GM19238 (cell line): ENCODE measurements around the gene ZMIZ1.

Experiments
- DNase-seq: peaks from one replicate; pipeline ENCODE4 v3.0.0; 2011; ENCODE audit warnings: low spot score; ENCODE audit not compliant: insufficient read length

ZMIZ1 gene

DNA sequence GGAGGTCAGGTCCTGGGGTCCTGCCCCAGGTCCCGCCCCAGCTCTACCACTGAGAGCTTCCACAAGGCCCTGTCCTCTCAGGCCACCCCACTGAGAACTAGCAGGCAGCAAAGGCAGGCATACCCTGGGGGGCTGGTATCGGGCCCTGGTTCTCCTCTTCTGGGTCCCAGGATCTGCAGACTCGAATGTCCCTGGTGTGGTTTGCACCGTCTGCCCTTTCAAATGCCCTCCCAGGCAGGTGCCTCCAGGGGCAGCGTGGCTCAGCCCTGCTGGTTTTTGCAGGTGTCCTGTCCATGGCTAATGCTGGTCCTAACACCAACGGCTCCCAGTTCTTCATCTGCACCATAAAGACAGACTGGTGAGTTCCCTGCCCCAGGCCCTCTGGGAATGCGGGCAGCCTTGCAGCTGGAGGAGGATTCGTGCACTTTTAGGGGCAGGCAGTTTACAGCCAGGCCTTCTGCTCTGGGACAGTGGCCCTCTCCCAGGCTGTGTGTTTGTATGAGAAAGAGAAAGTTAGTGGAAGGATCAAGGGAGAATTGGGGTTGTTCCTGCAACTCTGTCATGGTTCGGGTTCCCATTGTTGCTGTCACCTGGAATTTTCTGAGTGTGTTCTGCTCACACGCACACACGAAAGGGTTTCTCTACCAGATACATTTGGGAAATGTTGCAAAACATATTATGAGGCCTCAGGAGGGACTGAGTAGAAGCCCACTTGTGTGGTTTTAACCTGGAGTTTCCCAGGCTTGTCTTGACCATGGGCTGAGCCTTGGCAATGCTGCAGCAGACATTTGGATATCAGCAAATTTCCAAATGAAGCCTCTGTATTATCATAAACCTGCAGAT lies 283.5 kb downstream of the ZMIZ1 start:
- no peak for DNase-seq

DNA sequence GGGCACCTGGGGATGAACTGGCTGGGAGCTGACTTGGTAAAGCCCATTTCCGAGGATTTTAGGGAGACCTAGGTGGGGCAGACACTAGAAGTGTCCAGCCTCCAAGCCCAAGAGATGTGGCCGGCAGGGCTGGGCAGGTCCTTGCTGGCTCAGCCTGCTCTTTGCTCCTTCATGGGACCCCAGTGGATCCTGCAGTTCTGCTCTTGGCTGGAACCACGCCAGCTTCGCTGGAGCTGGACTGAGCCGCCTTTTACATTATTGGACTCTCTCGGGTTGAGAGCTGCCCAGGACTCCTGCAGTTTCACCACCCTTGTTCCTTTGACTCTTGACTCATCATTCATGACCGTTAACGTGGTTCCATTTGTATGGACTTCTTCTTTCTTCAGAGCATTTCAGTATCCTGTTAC lies 284.2 kb downstream of the ZMIZ1 start:
- no peak for DNase-seq

DNA sequence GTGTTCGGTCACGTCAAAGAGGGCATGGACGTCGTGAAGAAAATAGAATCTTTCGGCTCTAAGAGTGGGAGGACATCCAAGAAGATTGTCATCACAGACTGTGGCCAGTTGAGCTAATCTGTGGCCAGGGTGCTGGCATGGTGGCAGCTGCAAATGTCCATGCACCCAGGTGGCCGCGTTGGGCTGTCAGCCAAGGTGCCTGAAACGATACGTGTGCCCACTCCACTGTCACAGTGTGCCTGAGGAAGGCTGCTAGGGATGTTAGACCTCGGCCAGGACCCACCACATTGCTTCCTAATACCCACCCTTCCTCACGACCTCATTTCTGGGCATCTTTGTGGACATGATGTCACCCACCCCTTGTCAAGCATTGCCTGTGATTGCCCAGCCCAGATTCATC lies 285.0 kb downstream of the ZMIZ1 start:
- no peak for DNase-seq

DNA sequence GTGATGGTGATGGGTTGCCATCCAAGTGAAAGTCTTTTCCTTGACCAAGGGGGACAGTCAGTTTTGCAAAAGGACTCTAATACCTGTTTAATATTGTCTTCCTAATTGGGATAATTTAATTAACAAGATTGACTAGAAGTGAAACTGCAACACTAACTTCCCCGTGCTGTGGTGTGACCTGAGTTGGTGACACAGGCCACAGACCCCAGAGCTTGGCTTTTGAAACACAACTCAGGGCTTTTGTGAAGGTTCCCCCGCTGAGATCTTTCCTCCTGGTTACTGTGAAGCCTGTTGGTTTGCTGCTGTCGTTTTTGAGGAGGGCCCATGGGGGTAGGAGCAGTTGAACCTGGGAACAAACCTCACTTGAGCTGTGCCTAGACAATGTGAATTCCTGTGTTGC lies 285.4 kb downstream of the ZMIZ1 start:
- DNase-seq, result no peak

DNA sequence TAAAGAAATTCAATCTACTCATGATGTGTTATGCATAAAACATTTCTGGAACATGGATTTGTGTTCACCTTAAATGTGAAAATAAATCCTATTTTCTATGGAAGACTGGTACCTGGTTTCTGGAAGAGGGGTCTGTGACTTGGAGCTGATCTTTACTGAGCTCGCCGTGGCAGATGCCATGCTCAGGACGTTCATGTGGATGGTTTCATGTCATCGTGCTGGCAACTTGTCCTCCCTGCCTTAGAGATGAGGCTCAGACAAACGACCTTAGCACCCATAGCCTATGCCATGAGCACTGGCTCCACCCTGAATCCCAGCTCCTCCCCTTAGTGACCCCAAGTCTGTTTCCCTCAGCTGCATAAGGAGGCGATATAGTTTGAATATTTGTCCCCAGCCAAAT lies 285.8 kb downstream of the ZMIZ1 start:
- DNase-seq, result no peak

DNA sequence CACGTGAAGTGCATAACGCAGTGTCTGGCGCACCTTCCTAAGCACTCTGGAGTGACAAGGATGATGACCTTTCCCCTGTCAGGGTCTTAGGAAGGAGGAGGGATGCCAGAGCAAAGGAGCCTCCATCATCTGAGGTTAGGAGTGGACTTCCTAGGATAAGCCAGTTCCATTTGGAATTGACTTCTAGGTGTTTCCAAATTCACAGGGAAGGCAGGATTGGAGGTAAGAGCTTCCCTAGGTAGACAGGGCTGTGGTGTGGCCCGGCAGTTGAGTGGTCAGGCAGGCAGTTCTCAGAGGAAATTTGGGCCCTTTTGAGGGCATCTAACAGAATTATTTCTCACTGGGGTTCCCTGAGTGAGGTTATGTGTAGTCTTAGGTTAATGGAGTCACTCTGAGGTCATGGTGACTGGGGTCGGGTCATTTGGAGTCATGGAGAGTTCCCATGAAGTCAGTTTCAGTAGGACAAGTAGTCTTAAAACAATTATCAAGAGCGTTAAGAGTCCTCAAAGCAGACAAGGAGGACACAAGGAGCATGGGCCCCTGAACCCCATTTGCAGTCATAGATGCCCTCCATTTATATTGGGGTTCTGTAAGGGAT lies 286.8 kb downstream of the ZMIZ1 start:
- DNase-seq, result no peak

DNA sequence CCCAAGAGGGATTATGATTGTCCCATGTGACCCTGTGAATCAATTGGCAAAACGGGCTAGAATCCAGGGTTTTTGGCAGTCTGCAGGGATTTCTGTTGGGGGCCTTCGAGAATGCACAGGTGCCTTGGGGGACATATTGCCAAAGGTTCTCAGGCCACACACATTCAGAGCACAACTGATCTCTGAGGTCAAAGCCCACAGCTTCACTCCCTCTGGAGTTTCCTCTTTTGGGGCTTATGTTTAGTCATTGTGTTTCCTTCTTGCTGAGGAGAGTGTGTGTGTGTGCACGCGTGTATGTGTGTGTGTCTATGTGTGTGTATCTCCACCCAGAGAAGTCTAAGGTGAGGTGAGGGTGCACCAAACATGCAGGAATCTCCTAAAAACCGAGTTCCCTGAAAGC lies 287.3 kb downstream of the ZMIZ1 start:
- DNase-seq, result no peak

DNA sequence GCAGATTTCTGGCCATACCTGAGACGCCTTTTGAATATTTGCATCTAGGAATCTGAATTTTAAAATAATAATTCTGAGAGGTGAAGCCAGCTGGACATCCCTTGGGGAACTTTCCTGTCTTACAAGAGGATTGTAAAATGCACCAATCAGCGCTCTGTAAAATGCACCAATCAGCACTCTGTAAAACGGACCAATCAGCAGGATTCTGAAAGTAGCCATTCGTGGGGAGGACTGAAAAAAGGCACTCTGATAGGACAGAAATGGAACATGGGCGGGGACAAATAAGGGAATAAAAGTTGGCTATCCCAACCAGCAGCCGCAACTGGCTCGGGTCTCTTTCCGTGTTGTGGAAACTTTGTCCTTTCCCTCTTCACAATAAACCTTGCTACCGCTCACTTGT lies 288.4 kb downstream of the ZMIZ1 start:
- DNase-seq, result no peak

DNA sequence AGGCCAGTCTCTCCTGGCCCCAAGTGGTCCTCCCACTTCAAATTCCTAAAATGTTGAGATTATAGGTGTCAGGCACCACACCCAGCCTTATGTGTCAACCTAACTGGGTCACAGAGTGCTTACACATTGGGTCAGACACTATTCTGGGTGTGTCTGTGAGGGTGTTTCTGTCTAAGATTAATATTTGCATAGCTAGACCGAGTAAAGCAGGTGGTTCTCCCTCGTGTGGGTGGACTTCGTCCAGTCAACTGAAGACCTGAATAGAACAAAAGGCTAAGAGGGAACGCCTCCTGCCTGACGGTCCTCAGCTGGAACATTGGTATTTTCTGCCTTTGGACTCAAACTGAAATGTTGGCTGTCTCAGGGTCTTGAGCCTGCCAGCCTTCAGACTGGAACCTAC lies 290.0 kb downstream of the ZMIZ1 start:
- DNase-seq, result no peak

DNA sequence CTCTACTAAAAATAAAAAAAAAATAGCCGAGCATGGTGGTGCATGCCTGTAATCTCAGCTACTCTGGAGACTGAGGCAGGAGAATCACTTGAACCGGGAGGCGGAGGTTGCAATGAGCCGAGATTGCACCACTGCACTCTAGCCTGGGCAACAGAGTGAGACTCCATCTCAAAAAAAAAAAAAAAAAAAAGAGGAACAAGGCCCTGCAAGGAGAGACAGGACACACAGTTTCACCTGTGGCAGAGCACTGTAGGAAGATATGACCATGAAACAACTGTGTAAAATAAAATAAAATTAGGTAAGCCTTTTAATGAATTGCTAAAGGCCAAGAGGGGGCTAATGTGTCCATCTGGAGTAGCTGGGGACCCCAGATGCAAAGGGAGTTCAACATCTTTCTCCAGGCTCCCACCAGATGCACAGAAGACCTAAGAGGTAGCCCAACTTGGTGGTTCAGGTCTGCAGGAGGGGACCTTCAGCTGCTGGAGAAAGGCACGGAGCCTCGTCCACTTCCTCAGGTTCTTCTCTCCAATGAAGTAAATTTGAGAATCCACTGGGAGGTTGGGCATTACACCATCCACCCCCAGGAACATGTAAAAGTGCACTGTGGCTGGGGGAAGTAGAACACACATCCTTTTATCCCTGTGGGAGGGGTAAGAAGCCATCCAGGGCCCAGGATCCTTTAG lies 291.2 kb downstream of the ZMIZ1 start:
- no peak for DNase-seq

DNA sequence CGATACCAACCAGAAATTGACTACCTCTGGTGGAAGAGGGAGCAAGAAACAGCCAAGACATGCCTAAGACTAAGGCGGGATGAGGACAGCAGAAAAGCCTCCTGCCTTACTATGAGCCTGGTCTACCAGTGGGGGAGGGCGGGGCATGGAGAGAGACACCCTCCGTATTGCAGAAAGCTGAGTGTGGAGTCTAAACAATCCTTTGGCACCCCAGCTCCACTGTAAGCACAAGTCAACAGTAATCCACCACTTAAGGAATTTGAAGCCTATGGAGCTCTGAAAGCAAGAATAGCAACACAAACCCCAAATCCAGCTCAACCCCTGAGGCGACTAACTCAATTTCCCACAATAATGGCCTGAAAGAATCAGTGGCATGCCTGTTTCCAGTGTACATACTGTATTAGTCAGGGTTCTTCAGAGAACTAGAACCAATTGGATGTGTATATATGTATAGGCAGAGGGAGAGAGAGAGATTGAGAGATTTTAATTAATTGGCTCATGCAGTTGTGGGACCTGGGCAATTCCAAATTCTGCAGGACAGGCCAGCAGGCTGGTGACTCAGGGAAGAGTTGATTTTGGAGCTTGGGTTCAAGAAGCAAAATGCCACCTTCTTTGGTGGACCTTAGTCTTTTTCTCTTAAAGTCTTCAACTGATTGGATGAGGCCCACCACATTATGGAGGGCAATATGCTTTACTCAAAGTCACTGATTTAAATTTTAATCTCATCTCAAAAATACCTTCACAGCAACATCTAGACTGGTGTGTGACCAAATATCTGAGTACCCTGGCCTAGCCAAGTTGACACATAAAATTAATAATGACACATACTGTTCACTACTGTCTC lies 292.0 kb downstream of the ZMIZ1 start:
- no peak for DNase-seq

DNA sequence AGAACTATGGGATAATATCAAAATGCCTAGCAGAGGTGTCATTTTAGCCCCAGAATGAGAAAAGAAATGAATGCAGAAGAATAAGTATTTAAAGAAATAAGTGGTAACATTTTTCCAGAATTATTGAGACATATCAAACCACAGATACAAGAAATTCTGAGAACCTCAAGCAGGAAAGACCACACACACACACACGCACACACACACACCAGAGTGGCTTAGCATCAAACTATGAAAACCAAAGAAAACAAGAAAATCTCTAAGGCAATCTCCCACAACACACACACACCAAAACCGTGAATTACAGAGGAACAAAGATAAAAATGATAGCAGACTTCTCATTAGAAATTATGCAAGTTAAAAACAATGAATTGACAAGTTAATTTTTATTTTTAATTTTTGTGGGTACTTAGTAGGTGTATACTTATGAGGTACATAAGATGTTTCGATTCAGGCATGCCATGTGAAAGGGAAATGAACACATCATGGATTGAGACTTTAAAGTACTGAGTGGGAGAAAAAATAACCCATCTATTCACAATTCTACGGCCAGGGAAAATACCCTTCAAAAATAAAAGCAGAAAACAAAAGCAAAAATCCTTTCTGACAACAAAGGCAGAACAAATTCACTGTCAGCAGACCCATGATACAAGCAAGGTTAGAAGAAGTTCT lies 293.1 kb downstream of the ZMIZ1 start:
- no peak for DNase-seq
